ENCODE results near the gene POLR3GL.
A peak's percentile ranks its signal among the peaks of the same experiment; 100 is the strongest.
"Not testable (repeated sequence)": the region's sequence is repeated elsewhere in the genome, so short reads cannot be mapped to it uniquely, and the experiment has no call there.

Gene POLR3GL

GRCh38 chr1:145922266-145922665 lies 42.2 kb upstream of the POLR3GL start:
- peak; percentile 50 for DNase-seq (ENCODE audit: low read depth)
- no peak for TF ChIP-seq CTCF (conservative IDR thresholded peaks at IDR 0.05; ENCODE audit: low read length)
- no peak overlapping the region for H3K4me3 ChIP-seq (ENCODE audit: low read length)

GRCh38 chr1:145926686-145927062 lies 37.8 kb upstream of the POLR3GL start:
- no peak for TF ChIP-seq CTCF (conservative IDR thresholded peaks at IDR 0.05; ENCODE audit: low read length)
- H3K4me3 ChIP-seq (ENCODE audit: low read length): peak overlapping the region; percentile 86
- DNase-seq (ENCODE audit: low read depth): no peak

GRCh38 chr1:145927063-145927886 lies 37.2 kb upstream of the POLR3GL start, which contains the start of gene RBM8A:
Gene RBM8A, minus strand, starts transcription at chr1:145927484. Its CDS starts 58 bp downstream, at chr1:145927426.
- DNase-seq (ENCODE audit: low read depth): peak; percentile 98
- H3K4me3 ChIP-seq (ENCODE audit: low read length): peak within 1 kb of the TSS; percentile 86
- TF ChIP-seq CTCF (conservative IDR thresholded peaks at IDR 0.05; ENCODE audit: low read length): peak; percentile 76

GRCh38 chr1:145927916-145928643 lies 36.4 kb upstream of the POLR3GL start:
- DNase-seq (ENCODE audit: low read depth): no peak
- no peak for TF ChIP-seq CTCF (conservative IDR thresholded peaks at IDR 0.05; ENCODE audit: low read length)
- peak overlapping the region; percentile 86 for H3K4me3 ChIP-seq (ENCODE audit: low read length)

- DNase-seq (ENCODE audit: low read depth); H3K4me3 ChIP-seq (ENCODE audit: low read length): not testable (repeated sequence)
Observed at GRCh38 chr1:145932522-145933009, 31.9 kb upstream of the POLR3GL start.

- DNase-seq (ENCODE audit: low read depth): no peak
- no peak for TF ChIP-seq CTCF (conservative IDR thresholded peaks at IDR 0.05; ENCODE audit: low read length)
Observed at GRCh38 chr1:145935708-145936107, 28.8 kb upstream of the POLR3GL start.

GRCh38 chr1:145936247-145936646 lies 28.2 kb upstream of the POLR3GL start:
- TF ChIP-seq CTCF (conservative IDR thresholded peaks at IDR 0.05; ENCODE audit: low read length): no peak
- H3K4me3 ChIP-seq (ENCODE audit: low read length): no peak overlapping the region

More at GRCh38 chr1:145935708-145936107, 28.8 kb upstream of the POLR3GL start:
- H3K4me3 ChIP-seq (ENCODE audit: low read length): no peak overlapping the region

More at GRCh38 chr1:145936247-145936646, 28.2 kb upstream of the POLR3GL start:
- peak; percentile 35 for DNase-seq (ENCODE audit: low read depth)
